Placental epithelial cell (primary cell): ENCODE results near the gene C7orf33. TPM values are rescaled to one million over a fixed set of nuclear protein-coding genes. Genes with fewer than 3 reads are reported as not detected.

ENCODE experiments used
- total RNA-seq: library from RNA; depleted of rRNA; stranded (reverse); fragments of >200 nt; gene quantifications from 2 replicates; pipeline ENCODE4 v1.2.3, GENCODE V29; 2012

The C7orf33 gene
- not detected in 2 replicates for total RNA-seq

DNA sequence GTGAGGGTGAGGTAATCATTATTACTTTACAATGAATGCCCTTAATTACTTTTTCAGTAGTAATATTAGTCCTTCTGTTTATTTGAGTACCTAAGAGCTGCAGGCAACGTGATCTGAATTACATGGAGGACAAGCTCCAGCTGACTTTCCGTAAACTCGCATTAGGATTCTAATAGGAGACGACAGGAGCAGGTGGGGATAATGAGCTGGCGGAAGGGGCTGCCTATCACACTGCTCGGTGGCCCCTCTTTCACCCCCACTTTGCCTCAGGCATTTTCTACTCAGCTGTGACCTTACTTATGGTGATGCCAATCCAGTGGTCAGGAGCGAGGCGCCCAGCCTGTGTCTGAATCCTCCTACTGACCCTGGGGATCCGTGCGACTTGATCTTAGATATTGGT is at the start of gene C7orf33:
Gene C7orf33, plus strand, starts transcription at position 296 of the 400 bp plus-strand sequence. CDS start 160 bp downstream, outside the sequence.

Other genes starting within 250 kb of the C7orf33 start
- 62.0 and 66.0 TPM in 2 replicates for gene CUL1, start 108.1 kb downstream of the C7orf33 start, total RNA-seq